ENCODE measurements around the gene FOXL1.

FOXL1 gene

GRCh38 chr16:86578061-86578599, at the start of gene FOXL1:
TSS of gene FOXL1 (plus strand) at chr16:86578549. CDS start at chr16:86578724, 175 bp downstream.
- no peak for DNase-seq (ENCODE audit: low read depth in 2 of 2)

- no peak for DNase-seq (ENCODE audit: low read depth in 2 of 2)
Observed at GRCh38 chr16:86529160-86529559, 49.2 kb upstream of the FOXL1 start.

GRCh38 chr16:86530251-86531190, 47.8 kb upstream of the FOXL1 start:
- DNase-seq (ENCODE audit: low read depth in 2 of 2), result no peak

DNA sequence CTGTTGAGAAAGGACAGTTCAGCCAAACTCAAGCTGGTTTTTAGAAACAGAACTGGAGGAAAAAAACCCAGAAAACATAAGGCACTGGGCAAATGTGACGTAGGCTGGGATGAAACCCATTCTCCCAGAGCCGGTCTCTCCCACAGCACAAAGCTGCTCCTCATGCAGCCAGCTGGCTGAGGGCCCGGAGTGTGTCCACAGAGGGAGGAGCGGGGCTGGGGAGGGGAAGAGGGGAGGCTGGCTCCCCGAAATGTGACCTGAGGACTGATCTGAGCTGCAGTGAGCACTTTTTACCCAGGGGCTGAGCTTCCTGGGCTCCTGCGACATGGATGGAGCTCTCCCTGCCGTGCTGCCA, 47.2 kb upstream of the FOXL1 start:
- DNase-seq (ENCODE audit: low read depth in 2 of 2), result no peak

- DNase-seq (ENCODE audit: low read depth in 2 of 2), result no peak
Observed at GRCh38 chr16:86531641-86532525, 46.5 kb upstream of the FOXL1 start.

- DNase-seq (ENCODE audit: low read depth in 2 of 2), result no peak
Observed at GRCh38 chr16:86532526-86532815, 45.9 kb upstream of the FOXL1 start.

GRCh38 chr16:86533076-86533475, 45.3 kb upstream of the FOXL1 start:
- no peak for DNase-seq (ENCODE audit: low read depth in 2 of 2)

- no peak for DNase-seq (ENCODE audit: low read depth in 2 of 2)
Observed at GRCh38 chr16:86533767-86534351, 44.5 kb upstream of the FOXL1 start.

GRCh38 chr16:86534779-86535615, 43.4 kb upstream of the FOXL1 start:
- DNase-seq (ENCODE audit: low read depth in 2 of 2), result no peak

DNA sequence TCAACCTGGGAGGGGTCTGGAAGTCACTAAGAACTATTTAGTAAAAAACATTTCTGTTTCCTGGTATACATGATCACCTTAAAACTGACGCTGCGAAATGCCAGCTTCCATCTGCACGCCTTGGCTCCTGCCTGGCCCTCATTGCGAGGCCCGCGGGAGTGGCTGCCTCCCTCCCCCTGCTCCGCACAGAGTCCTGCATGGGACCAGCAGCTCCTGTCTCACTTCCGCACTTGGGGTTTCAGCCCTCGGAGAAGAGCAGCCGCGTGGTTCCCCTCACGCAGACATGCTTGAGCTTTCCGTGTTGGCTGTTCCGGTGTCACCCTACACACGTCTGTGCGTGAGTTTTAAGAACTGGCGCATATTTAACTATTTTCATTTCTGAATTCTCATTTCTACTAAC, 41.7 kb upstream of the FOXL1 start:
- no peak for DNase-seq (ENCODE audit: low read depth in 2 of 2)

DNA sequence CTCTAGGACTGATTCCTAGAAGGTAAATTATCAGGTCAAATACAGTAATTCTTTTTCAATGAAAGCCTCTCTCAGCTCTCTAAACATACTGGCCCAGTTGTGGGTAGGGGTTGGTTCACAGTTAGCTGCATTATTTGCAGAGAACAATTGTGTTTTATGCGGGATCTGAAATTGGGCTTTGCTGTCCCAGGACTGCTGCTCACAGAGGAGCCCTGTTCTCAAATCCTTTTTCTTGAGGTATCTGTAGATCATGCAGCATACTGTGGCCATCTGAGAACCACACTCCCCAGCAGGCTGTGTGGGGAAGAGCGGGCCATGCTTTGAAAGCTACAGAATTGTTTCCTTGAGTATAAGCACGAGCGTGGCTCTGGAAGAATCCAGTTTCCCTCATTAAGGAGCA, 40.9 kb upstream of the FOXL1 start:
- DNase-seq (ENCODE audit: low read depth in 2 of 2), result no peak

DNA sequence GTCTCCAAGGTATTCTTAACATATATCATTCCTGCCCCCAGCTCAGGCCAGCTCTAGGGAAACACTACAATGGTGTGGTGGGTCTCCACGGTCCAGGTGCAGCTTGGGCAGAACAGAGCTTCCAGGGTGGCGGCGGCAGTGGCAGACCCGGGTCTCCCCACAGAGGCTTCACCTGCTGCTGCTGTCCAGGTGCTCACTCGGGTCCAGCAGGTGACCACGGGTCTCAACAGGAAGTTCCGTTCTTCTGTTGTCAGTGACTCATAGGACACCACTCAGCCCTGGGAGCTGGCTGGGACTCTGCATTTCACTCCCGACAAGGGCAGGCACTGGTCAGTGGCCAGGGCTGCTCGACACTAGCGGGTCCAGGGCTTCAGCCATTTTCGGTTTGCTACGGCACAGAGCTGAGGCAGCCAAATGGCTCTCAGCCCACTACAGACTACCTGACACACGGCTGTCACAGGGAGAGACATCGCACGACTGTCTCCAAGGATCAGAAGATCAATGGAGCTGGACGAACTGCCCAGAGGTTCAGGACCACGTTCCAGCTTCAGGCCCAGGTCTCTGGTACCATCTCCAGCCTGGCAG, 40.1 kb upstream of the FOXL1 start:
- DNase-seq (ENCODE audit: low read depth in 2 of 2), result no peak

DNA sequence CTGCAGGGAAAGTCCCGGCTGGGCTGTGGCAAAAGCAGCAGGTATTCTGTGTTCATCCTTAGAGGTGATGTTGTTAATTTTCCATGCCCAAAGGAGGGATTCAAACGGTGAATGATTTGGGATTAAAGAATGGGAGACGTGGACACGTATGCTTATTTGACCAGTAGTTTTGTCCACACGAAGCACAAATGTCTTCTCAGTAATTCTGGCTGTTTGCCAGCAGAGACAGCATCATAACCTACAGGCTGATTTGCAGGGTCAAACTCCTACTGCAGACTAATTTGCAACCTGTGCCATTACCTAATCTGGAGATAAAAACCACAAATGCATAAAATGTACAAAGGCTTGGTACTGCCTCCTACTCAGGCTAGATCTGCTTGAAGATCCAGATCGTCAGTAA, 37.5 kb upstream of the FOXL1 start:
- no peak for DNase-seq (ENCODE audit: low read depth in 2 of 2)

DNA sequence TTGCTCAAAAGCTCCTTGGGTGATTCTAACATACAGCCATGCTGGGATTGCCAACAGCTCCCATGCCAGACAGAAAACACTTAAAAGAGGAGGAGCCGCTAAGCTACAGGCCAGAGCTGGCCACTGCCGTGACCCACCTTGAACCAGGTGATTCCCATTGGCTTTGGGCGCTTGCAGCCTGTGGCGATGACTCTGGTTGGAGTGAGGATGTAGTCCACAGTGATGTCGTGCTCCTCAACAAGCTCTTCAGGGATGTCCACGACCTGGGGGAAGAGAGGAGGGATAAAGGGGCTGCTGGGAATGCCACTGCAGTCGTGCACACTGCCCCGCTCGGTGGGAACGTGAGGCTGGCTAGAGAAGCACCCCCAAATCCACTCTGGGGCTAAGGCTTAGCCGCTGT, 36.8 kb upstream of the FOXL1 start:
- DNase-seq (ENCODE audit: low read depth in 2 of 2), result no peak

DNA sequence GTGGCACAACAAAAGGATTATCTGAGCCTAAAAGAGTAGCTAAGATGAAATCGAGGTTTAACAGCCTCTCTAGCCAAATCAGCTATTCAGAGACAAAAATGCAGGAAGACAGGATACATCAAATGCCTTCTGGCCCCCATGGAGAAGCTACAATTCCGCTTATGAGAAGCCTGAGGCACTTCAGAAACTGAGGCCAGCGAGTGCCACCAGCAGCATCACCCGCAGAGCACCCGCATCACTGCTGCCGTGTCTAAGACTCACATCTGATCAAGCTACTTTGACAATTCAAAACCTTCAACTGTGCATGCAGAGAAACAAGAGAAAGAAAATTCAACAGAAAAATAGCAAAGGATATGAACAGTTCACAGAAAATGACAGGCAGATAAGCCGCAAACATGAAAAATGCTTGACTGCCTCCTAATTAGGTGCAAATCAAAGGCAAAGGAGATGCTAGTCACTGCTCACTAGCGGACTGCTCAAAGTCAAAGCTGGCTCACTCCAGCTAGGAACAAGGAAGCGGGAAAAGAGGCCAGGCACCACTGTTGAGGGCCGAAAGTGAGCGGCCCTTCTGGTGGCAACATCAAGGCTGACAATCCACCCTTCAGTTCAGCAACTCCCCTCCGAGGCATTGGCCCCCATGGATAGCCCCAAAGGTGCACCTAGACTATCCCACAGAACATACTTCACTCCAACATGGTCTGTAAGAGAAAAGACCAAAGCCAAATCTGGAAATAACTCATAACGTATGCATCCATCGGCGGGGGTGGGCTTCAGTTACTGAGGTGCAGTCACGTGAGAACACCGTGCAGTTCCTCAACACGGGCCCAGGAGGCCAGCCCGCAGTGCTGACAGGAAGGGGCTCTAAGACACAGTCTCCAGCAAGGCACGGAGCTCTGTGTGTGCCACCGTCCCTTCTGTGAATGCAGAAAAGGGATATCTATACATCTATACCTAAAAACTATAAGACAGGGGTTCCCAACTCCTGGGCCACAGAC, 35.3 kb upstream of the FOXL1 start:
- no peak for DNase-seq (ENCODE audit: low read depth in 2 of 2)

DNA sequence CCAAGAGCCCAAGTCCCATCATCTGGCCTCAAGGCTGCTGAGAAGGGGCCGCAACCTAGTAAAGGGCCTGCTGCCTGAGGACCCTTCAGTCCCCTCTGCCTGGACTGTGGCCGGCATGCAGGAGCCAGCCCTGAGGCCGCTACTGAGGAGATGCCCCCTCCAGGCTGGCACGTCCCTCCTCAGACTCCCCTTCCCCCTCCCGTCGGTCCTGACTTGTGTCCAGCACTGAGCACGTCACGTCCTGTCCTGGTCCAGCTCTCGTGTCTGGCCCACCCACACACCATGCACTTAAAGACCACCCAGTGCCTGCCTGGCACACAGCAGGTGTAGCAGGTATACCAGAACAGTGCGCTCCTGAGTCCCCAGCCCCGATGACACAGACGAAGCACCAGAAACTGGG, 32.9 kb upstream of the FOXL1 start:
- no peak for DNase-seq (ENCODE audit: low read depth in 2 of 2)

GRCh38 chr16:86545954-86546637, 32.3 kb upstream of the FOXL1 start:
- DNase-seq (ENCODE audit: low read depth in 2 of 2), result no peak

GRCh38 chr16:86546638-86547013, 31.7 kb upstream of the FOXL1 start:
- no peak for DNase-seq (ENCODE audit: low read depth in 2 of 2)

DNA sequence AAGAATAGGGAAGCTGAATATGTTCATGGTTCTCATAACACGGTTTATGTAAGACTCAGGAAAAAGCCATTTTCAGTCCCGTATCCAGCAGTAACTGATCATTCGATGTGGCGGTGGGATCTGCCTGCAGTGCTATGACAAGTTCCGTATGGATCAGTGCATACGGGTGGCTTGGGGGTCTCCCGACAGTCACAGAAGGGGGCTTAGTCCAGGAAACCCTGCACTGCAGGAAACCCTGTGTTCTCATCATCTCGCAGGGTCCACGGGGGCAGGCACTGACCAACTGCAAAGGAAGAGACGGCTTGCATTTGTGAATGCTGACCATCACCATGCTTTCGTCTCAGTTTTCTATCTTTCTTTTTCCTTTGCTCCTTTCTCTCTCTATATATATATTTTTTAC, 31.1 kb upstream of the FOXL1 start:
- no peak for DNase-seq (ENCODE audit: low read depth in 2 of 2)
